Endodermal cell (in vitro differentiated cells): ENCODE measurements around the gene PCDHGC4. TPM values are rescaled to one million over a fixed set of nuclear protein-coding genes. Genes with fewer than 3 reads are reported as not detected.

Experiments
- DNase-seq: peaks from one replicate; pipeline ENCODE4 v3.0.0-alpha.2; 2017
- H3K27ac ChIP-seq: 2 replicates; pipeline ENCODE4 v1.5.1; 2013; ENCODE audit warnings: mild to moderate bottlenecking, low read depth, low read length, moderate library complexity
- H3K27me3 ChIP-seq: 2 replicates; pipeline ENCODE4 v1.6.1; 2013; ENCODE audit warnings: mild to moderate bottlenecking, low read length, moderate library complexity; ENCODE audit not compliant: insufficient read depth, control insufficient read depth, poor library complexity, severe bottlenecking
- H3K36me3 ChIP-seq: 2 replicates; pipeline ENCODE4 v1.7.0; 2013; ENCODE audit warnings: mild to moderate bottlenecking, low read length, moderate library complexity; ENCODE audit not compliant: control insufficient read depth, insufficient read depth
- H3K4me1 ChIP-seq: one replicate; pipeline ENCODE4 v1.7.0; 2013; ENCODE audit warnings: low read length; ENCODE audit not compliant: control insufficient read depth, insufficient read depth
- H3K4me3 ChIP-seq: 2 replicates; pipeline ENCODE4 v1.5.1; 2013; ENCODE audit warnings: mild to moderate bottlenecking, low read length, moderate library complexity
- H3K9ac ChIP-seq: 2 replicates; pipeline ENCODE4 v1.6.1; 2013; ENCODE audit warnings: mild to moderate bottlenecking, low read length, moderate library complexity; ENCODE audit not compliant: poor library complexity, severe bottlenecking; ENCODE audit errors: extremely low read depth
- H3K9me3 ChIP-seq: 2 replicates; pipeline ENCODE4 v1.6.1; 2013; ENCODE audit warnings: mild to moderate bottlenecking, low read length, moderate library complexity; ENCODE audit not compliant: control insufficient read depth
- H3K27ac Mint-ChIP-seq: 2 replicates; pipeline ENCODE4 v1.8.0; 2020; ENCODE audit warnings: mixed read lengths
- H3K27me3 Mint-ChIP-seq: 2 replicates; pipeline ENCODE4 v1.8.0; 2021; ENCODE audit warnings: mild to moderate bottlenecking, mixed read lengths; ENCODE audit not compliant: insufficient read depth
- H3K36me3 Mint-ChIP-seq: 2 replicates; pipeline ENCODE4 v1.8.0; 2020; ENCODE audit warnings: low read depth, mixed read lengths
- H3K4me1 Mint-ChIP-seq: 2 replicates; pipeline ENCODE4 v1.8.0; 2020; ENCODE audit warnings: mixed read lengths
- H3K4me3 Mint-ChIP-seq: 2 replicates; pipeline ENCODE4 v1.8.0; 2020; ENCODE audit warnings: mild to moderate bottlenecking, moderate library complexity, mixed read lengths
- H3K9me3 Mint-ChIP-seq: 2 replicates; pipeline ENCODE4 v1.8.0; 2020; ENCODE audit warnings: mild to moderate bottlenecking, mixed read lengths
- CTCF ChIP-seq: fragments of 200-600 bp; sonication (generic); conservative IDR thresholded peaks from 2 replicates; pipeline ENCODE4 v1.5.0; 2021; ENCODE audit warnings: antibody characterized with exemption, mild to moderate bottlenecking
- WGBS, 2 experiments: methylation state at CpG; one replicate each; pipeline versions ENCODE4 v1.1.5 to v1.1.7; 2013; ENCODE audit warnings: missing lambda C conversion rate in 2 of 2, mixed read lengths in 1 of 2; ENCODE audit not compliant: insufficient coverage in 1 of 2, insufficient read length in 1 of 2; 5-methylcytosine and 5-hydroxymethylcytosine counted together
- total RNA-seq, 2 donors: library from RNA; stranded (reverse); fragmentation: NEBNext Ultra II Directional in 1 of 2; extraction: Animal tissue kit (Norgen Biotek cat#: 25700) in 1 of 2; gene quantifications; 2 replicates in 1 of 2; 3 replicates in 1 of 2; pipeline ENCODE4 v1.2.1, GENCODE V29; 2021

Gene PCDHGC4
- total RNA-seq, 2 donors from 2014 or later = 2.6 to 3.0 TPM

- peaks cover 19% of the 10 kb centered on the region for H3K4me1 Mint-ChIP-seq
- peaks cover 15% of the 10 kb centered on the region for H3K4me1 ChIP-seq
- DNase-seq = peak; percentile 89
- peaks cover 11% of the 10 kb centered on the region for H3K36me3 ChIP-seq
- H3K9me3 Mint-ChIP-seq = no peaks in the 10 kb centered on the region
- H3K4me3 Mint-ChIP-seq = peak overlapping the region; percentile 28
- 42 to 78% methylated on average over 5 to 21 of the region's 23 CpGs for WGBS, 2 experiments
- no peaks in the 10 kb centered on the region for H3K9me3 ChIP-seq
- peak overlapping the region; percentile 72 for H3K27ac ChIP-seq
- no peak for TF ChIP-seq CTCF
- H3K9ac ChIP-seq = no peak overlapping the region
- no peaks in the 10 kb centered on the region for H3K27me3 ChIP-seq
- no peak overlapping the region for H3K27ac Mint-ChIP-seq
- H3K27me3 Mint-ChIP-seq = peaks cover 6% of the 10 kb centered on the region
- H3K4me3 ChIP-seq = no peak overlapping the region
- H3K36me3 Mint-ChIP-seq = peaks cover 16% of the 10 kb centered on the region
Observed at GRCh38 chr5:141508798-141509611, 24.2 kb downstream of the PCDHGC4 start.

DNA sequence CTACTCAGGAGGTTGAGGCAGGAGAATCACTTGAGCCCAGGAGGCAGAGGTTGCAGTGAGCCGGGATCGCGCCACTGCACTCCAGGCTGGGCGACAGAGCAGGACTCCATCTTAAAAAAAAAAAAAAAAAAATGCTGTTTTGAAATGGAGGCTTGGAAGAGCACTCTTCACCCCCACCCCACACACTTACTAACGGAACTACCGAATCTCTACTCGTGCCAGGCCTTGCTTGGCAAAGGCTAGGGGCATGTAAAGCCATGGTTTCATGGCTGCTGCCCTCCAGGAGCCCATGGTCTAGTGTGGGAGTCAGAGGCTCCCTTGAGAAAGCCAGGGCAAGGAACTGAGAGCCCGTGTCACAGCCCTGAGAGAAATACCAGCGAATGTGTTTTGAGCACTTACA is 25.3 kb downstream of the PCDHGC4 start:
- no peak overlapping the region for H3K27ac Mint-ChIP-seq

DNA sequence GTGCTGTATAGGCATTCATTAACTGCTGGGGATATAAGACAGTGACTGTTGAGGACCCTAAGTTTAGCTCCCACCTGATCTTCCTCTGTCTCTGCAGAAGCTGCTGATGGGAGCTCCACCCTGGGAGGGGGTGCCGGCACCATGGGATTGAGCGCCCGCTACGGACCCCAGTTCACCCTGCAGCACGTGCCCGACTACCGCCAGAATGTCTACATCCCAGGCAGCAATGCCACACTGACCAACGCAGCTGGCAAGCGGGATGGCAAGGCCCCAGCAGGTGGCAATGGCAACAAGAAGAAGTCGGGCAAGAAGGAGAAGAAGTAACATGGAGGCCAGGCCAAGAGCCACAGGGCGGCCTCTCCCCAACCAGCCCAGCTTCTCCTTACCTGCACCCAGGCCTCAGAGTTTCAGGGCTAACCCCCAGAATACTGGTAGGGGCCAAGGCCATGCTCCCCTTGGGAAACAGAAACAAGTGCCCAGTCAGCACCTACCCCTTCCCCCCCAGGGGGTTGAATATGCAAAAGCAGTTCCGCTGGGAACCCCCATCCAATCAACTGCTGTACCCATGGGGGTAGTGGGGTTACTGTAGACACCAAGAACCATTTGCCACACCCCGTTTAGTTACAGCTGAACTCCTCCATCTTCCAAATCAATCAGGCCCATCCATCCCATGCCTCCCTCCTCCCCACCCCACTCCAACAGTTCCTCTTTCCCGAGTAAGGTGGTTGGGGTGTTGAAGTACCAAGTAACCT is 26.2 kb downstream of the PCDHGC4 start:
- no peaks in the 10 kb centered on the region for H3K9me3 ChIP-seq
- 89 to 94% methylated on average over 11 to 13 of the region's 14 CpGs for WGBS, 2 experiments
- H3K36me3 ChIP-seq = peaks cover 25% of the 10 kb centered on the region
- peaks cover 6% of the 10 kb centered on the region for H3K27me3 Mint-ChIP-seq
- no peak overlapping the region for H3K27ac ChIP-seq
- peaks cover 26% of the 10 kb centered on the region for H3K4me1 ChIP-seq
- H3K4me3 Mint-ChIP-seq = no peak overlapping the region
- H3K27me3 ChIP-seq = no peaks in the 10 kb centered on the region
- no peak for TF ChIP-seq CTCF
- no peak overlapping the region for H3K27ac Mint-ChIP-seq
- DNase-seq = no peak
- H3K9ac ChIP-seq = no peak overlapping the region
- H3K36me3 Mint-ChIP-seq = peaks cover 11% of the 10 kb centered on the region
- H3K4me1 Mint-ChIP-seq = peaks cover 36% of the 10 kb centered on the region
- no peaks in the 10 kb centered on the region for H3K9me3 Mint-ChIP-seq
- no peak overlapping the region for H3K4me3 ChIP-seq

More for the DNA sequence above, 25.3 kb downstream of the PCDHGC4 start:
- Mint-ChIP-seq H3K27me3 (peaks cover 6% of the 10 kb centered on the region), H3K4me3 (no peak overlapping the region), H3K4me1 (peaks cover 29% of the 10 kb centered on the region), H3K36me3 (peaks cover 13% of the 10 kb centered on the region), H3K9me3 (no peaks in the 10 kb centered on the region)
- H3K9ac ChIP-seq = no peak overlapping the region
- H3K9me3 ChIP-seq = no peaks in the 10 kb centered on the region
- H3K4me1 ChIP-seq = peaks cover 22% of the 10 kb centered on the region
- no peaks in the 10 kb centered on the region for H3K27me3 ChIP-seq
- peaks cover 16% of the 10 kb centered on the region for H3K36me3 ChIP-seq
- no peak overlapping the region for H3K27ac ChIP-seq
- 92 to 100% methylated on average over 4 to 8 of the region's 9 CpGs for WGBS, 2 experiments
- DNase-seq = no peak
- no peak overlapping the region for H3K4me3 ChIP-seq
- TF ChIP-seq CTCF = no peak
